ENCODE results near the gene PGA5. TPM values are rescaled to one million over a fixed set of nuclear protein-coding genes. Genes with fewer than 3 reads are reported as not detected.
"Not testable (repeated sequence)": the region's sequence is repeated elsewhere in the genome, so short reads cannot be mapped to it uniquely, and the experiment has no call there.

The PGA5 gene
- total and polyA plus RNA-seq, 8 donors = 5.9 to 6,178 (median 1,177) TPM

DNA sequence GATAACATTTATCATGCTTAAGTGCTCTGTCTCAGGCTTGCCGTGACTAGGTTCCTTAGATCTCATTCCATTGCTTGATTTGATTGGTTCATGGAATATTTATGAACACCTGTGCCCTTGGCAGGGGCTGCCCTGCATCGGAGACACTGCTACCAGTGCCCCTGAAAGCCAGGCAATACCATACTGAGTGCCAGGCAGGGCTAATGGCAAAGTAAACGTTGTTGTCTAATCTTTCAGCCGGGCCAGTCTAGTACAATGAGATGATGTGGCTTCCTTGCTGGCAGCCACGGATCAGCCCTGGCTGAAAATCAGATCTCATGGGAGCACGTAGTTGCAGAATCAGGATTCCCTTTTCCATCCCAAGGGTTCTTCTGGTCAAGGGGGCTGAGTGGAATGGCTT is 42.6 kb upstream of the PGA5 start:
- Histone ChIP-seq H3K27me3 (no peaks in the 10 kb centered on the region), H3K36me3 (no peaks in the 10 kb centered on the region), H3K4me3 (no peak overlapping the region), H3K4me1 (peaks cover 0 to 21% (median 15%) of the 10 kb centered on the region in 4 donors), H3K9me3 (peaks cover 0 to 9% (median 4%) of the 10 kb centered on the region in 4 donors), H3K27ac (peak overlapping the region in 4 of 5 donors; percentile 40 to 76 (median 44))
- intact Hi-C loops (cut with DNase I; ENCODE audit: low total_unique reads) = no loop called here
- peak in 1 of 2 donors; percentile 91 for DNase-seq
- 22 to 63% (median 35%) methylated on average over 6 of the region's 6 CpGs for WGBS, 5 donors
- TF ChIP-seq EP300 (IDR thresholded peaks at IDR 0.05) (no peak), POLR2A (IDR thresholded peaks at IDR 0.05) (no peak), POLR2AphosphoS5 (IDR thresholded peaks at IDR 0.05) (peak in 2 of 3 donors; percentile 64 to 68)
- TF ChIP-seq, protein P1, sequence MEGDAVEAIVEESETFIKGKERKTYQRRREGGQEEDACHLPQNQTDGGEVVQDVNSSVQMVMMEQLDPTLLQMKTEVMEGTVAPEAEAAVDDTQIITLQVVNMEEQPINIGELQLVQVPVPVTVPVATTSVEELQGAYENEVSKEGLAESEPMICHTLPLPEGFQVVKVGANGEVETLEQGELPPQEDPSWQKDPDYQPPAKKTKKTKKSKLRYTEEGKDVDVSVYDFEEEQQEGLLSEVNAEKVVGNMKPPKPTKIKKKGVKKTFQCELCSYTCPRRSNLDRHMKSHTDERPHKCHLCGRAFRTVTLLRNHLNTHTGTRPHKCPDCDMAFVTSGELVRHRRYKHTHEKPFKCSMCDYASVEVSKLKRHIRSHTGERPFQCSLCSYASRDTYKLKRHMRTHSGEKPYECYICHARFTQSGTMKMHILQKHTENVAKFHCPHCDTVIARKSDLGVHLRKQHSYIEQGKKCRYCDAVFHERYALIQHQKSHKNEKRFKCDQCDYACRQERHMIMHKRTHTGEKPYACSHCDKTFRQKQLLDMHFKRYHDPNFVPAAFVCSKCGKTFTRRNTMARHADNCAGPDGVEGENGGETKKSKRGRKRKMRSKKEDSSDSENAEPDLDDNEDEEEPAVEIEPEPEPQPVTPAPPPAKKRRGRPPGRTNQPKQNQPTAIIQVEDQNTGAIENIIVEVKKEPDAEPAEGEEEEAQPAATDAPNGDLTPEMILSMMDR (IDR thresholded peaks at IDR 0.05) = no peak

DNA sequence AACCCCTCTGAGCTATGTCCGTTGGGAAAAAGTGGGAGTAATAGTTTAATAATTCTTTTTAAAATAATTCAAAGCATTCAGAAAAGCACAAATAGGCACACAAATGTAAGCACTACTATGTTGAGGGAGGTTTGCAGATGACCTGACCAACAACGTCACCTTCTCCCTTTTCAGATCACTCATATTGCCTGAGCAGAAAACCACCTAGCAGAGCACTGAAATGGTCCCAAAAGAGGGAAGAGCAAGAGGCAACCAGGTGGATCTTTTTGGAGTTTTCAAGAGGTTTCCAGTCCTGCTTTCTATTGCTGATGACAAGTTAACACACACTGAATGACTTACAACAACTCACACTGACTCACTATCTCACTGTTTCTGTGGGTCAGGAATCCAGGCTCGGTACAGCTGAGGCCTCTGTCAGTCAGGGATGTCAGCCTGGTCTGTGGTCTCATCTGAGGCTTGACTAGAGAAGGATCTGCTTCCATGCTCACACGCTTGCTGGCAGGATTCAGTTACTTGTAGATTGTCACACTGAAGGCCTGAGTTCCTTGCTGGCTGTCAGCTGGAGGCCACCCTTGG is 41.9 kb upstream of the PGA5 start:
- Histone ChIP-seq H3K4me3 (no peak overlapping the region), H3K27me3 (no peaks in the 10 kb centered on the region), H3K27ac (peak overlapping the region; percentile 38 to 47 (median 40)), H3K4me1 (peaks cover 0 to 15% (median 8%) of the 10 kb centered on the region in 4 donors), H3K36me3 (no peaks in the 10 kb centered on the region), H3K9me3 (peaks cover 0 to 9% (median 4%) of the 10 kb centered on the region in 4 donors)
- WGBS, 5 donors = 74 to 90% (median 84%) methylated on average over 4 of the region's 4 CpGs
- TF ChIP-seq EP300 (IDR thresholded peaks at IDR 0.05) = no peak
- TF ChIP-seq POLR2AphosphoS5 (IDR thresholded peaks at IDR 0.05) = no peak
- TF ChIP-seq, protein P1 (IDR thresholded peaks at IDR 0.05) = no peak
- TF ChIP-seq POLR2A (IDR thresholded peaks at IDR 0.05) = no peak
- intact Hi-C loops (cut with DNase I; ENCODE audit: low total_unique reads) = no loop called here
- no peak for DNase-seq

DNA sequence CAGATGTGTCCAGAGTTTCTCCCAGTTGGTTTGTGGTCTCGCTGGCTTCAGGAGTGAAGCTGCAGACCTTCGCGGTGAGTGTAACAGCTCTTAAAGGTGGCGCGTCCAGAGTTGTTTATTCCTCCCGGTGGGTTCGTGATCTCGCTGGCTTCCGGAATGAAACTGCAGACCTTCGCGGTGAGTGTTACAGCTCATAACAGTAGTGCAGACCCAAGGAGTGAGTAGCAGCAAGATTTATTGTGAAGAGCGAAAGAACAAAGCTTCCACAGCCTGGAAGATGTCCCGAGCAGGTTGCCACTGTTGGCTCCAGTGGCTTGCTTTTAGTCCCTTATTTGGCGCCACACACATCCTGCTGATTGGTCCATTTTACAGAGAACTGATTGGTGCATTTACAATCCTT is 39.5 kb upstream of the PGA5 start:
- peaks cover 0 to 4% (median 0%) of the 10 kb centered on the region in 4 donors for H3K4me1 ChIP-seq

DNA sequence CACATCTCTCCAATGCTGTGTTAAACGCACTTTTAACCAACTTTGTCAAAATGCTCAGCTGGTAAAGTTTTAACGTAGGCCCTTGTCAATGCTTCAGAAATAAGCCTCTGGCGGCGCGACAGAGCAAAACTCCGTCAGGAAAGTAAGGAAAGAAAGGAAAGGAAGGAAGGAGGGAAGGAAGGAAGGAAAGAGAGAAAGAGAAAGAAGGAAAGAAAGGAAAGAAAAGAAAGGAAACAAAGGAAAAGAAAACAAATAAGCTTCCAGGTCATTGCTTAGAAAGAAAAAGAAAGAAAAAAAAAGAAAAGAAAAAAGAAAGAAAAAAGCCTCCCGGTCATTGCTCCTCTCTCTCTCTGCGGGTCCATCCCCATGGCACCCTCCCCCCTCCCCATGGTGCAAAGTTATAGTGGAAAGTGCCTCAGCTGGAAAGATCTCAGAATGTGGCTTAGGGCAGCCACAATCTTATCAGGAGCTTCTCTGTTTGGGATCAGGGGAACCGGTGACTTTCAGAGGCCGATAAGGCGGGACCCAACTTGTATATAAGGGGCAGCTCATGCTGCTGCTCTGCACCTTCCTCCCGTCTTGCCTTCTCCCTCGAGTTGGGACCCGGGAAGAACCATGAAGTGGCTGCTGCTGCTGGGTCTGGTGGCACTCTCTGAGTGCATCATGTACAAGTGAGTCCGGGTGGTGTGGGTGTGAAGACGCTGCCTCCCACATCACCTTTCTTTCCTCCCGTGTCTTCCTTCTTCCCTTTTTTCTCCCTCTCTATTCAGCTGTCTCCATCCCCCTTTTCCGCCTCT is 37.8 kb upstream of the PGA5 start, which contains the start of gene PGA3:
Gene PGA3 (plus strand): TSS at position 566 of the 797 bp plus-strand sequence. CDS start 50 bp downstream, at position 616.
- H3K9me3 ChIP-seq; H3K4me1 ChIP-seq; intact Hi-C loops (cut with DNase I; ENCODE audit: low total_unique reads); H3K27me3 ChIP-seq; H3K36me3 ChIP-seq: not testable (repeated sequence)
- 28 to 51% (median 45%) methylated on average over 13 to 17 of the region's 18 CpGs for WGBS, 5 donors
- TF ChIP-seq POLR2A (IDR thresholded peaks at IDR 0.05) (peak in 2 of 4 donors; percentile 37 to 90), POLR2AphosphoS5 (IDR thresholded peaks at IDR 0.05) (peak in 2 of 3 donors; percentile 77 to 84)
- DNase-seq = peak in 1 of 2 donors; percentile 75
- Histone ChIP-seq H3K27ac (peak within 1 kb of the TSS in 4 of 5 donors; percentile 13 to 47 (median 46)), H3K4me3 (peak within 1 kb of the TSS in 3 of 4 donors; percentile 11 to 14 (median 13))

More for the DNA sequence above, 39.5 kb upstream of the PGA5 start:
- H3K27me3 ChIP-seq = no peaks in the 10 kb centered on the region
- peak overlapping the region in 2 of 5 donors; percentile 9 to 11 for H3K27ac ChIP-seq
- no peak for DNase-seq
- peaks cover 0 to 9% (median 4%) of the 10 kb centered on the region in 4 donors for H3K9me3 ChIP-seq
- no peaks in the 10 kb centered on the region for H3K36me3 ChIP-seq
- no peak overlapping the region for H3K4me3 ChIP-seq
- intact Hi-C loops (cut with DNase I; ENCODE audit: low total_unique reads) = no loop called here
- TF ChIP-seq, protein P1 (IDR thresholded peaks at IDR 0.05) = no peak
- TF ChIP-seq POLR2A (IDR thresholded peaks at IDR 0.05) = no peak
- TF ChIP-seq POLR2AphosphoS5 (IDR thresholded peaks at IDR 0.05) = no peak
- no peak for TF ChIP-seq EP300 (IDR thresholded peaks at IDR 0.05)
- 93 to 95% (median 94%) methylated on average over 14 of the region's 14 CpGs for WGBS, 5 donors

DNA sequence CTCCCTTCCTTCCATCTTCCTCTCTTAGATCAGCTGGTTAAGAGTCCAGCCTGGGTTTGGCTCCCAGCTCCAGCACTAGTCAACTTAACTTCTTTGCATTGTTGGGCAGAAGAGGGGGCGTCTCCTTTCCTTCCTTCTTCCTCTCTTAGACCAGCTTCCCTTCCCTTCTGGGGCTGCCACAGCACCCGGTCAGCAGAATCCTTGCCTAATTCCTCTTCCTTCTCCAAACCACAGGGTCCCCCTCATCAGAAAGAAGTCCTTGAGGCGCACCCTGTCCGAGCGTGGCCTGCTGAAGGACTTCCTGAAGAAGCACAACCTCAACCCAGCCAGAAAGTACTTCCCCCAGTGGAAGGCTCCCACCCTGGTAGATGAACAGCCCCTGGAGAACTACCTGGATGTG is 37.1 kb upstream of the PGA5 start:
- H3K36me3 ChIP-seq; H3K4me3 ChIP-seq; DNase-seq; intact Hi-C loops (cut with DNase I; ENCODE audit: low total_unique reads); H3K9me3 ChIP-seq; H3K27me3 ChIP-seq; H3K4me1 ChIP-seq: not testable (repeated sequence)
- 6 to 25% methylated on average over 2 of the region's 5 CpGs; no CpG with 5 or more reads in 3 of the 5 donors for WGBS, 5 donors
- peak overlapping the region in 1 of 5 donors; percentile 24 for H3K27ac ChIP-seq

Data from stomach (tissue), 9 donors.